HepG2 (cell line): ENCODE data around the gene CLDN20. TPM values are rescaled to one million over a fixed set of nuclear protein-coding genes. Genes with fewer than 3 reads are reported as not detected.

Source experiments
- BRD4 ChIP-seq: sonication (generic); formaldehyde crosslinking; IDR thresholded peaks from 2 replicates; pipeline ENCODE4 v1.4.0; 2020; ENCODE audit warnings: missing genetic modification reagents
- HOXA9 ChIP-seq: sonication (generic); formaldehyde crosslinking; IDR thresholded peaks from 2 replicates; pipeline ENCODE4 v1.8.1; 2022; ENCODE audit warnings: missing genetic modification reagents, mild to moderate bottlenecking, moderate library complexity, borderline replicate concordance
- KAT8 ChIP-seq: IDR thresholded peaks from 2 replicates; pipeline ENCODE4 v1.6.1; 2016; ENCODE audit warnings: missing genetic modification reagents, missing compliant biosample characterization
- MAF1 ChIP-seq: sonication (generic); formaldehyde crosslinking; IDR thresholded peaks from 2 replicates; pipeline ENCODE4 v1.5.0; 2020; ENCODE audit warnings: missing genetic modification reagents, borderline replicate concordance
- SNAPC2 ChIP-seq: sonication (generic); formaldehyde crosslinking; IDR thresholded peaks from 2 replicates; pipeline ENCODE4 v1.8.1; 2022; ENCODE audit warnings: mild to moderate bottlenecking, missing genetic modification reagents
- SRSF9 ChIP-seq: fragments of 200-400 bp; formaldehyde crosslinking; IDR thresholded peaks from 2 replicates; pipeline ENCODE4 v1.6.1; 2018; ENCODE audit warnings: borderline replicate concordance, mild to moderate bottlenecking, low read depth, low read length; ENCODE audit not compliant: insufficient read depth, poor library complexity, severe bottlenecking
- XRCC5 ChIP-seq: fragments of 200-400 bp; formaldehyde crosslinking; optimal IDR thresholded peaks from 2 replicates; pipeline ENCODE3; 2017; ENCODE audit warnings: mild to moderate bottlenecking, low read length
- ZBTB25 ChIP-seq: IDR thresholded peaks from 2 replicates; pipeline ENCODE4 v1.6.1; 2018; ENCODE audit warnings: missing genetic modification reagents
- ZNF225 ChIP-seq: sonication (generic); formaldehyde crosslinking; IDR thresholded peaks from 2 replicates; pipeline ENCODE4 v1.4.0; 2020; ENCODE audit warnings: mild to moderate bottlenecking, missing genetic modification reagents
- ZNF33A ChIP-seq: sonication (generic); formaldehyde crosslinking; IDR thresholded peaks from 2 replicates; pipeline ENCODE4 v1.5.1; 2020; ENCODE audit warnings: missing genetic modification reagents, mild to moderate bottlenecking, moderate library complexity, borderline replicate concordance
- ZNF589 ChIP-seq: sonication (generic); formaldehyde crosslinking; conservative IDR thresholded peaks from 2 replicates; pipeline ENCODE4 v1.8.0; 2022; ENCODE audit warnings: mild to moderate bottlenecking, moderate library complexity, missing genetic modification reagents
- ZNF616 ChIP-seq: sonication (generic); formaldehyde crosslinking; IDR thresholded peaks from 2 replicates; pipeline ENCODE4 v1.5.0; 2020; ENCODE audit warnings: low read depth, mild to moderate bottlenecking, missing genetic modification reagents
- ZNF784 ChIP-seq: sonication (generic); formaldehyde crosslinking; IDR thresholded peaks from 2 replicates; pipeline ENCODE4 v1.5.1; 2020; ENCODE audit warnings: missing genetic modification reagents, mild to moderate bottlenecking, borderline replicate concordance
- polyA plus RNA-seq, 8 experiments: library from polyadenylated mRNA; depleted of rRNA in 3 of 8; stranded (reverse) in 7 of 8; unstranded in 1 of 8; fragments of >200 nt; fragmentation: Illumina TruSeq in 4 of 8; extraction: Trizol in 4 of 8; gene quantifications; 2 replicates each; pipeline versions ENCODE4 v1.2.1 to v1.2.3, GENCODE V29; 2011 to 2016; ENCODE audit warnings: low read depth in 4 of 8, missing spikeins in 1 of 8, mixed read lengths in 1 of 8; ENCODE audit not compliant: insufficient read depth in 1 of 8
- total RNA-seq, 5 experiments: library from RNA; depleted of rRNA; stranded (reverse); fragments of >200 nt; fragmentation: Illumina TruSeq; extraction: Trizol; gene quantifications; 2 replicates each; pipeline ENCODE4 v1.2.3, GENCODE V29; 2016; ENCODE audit warnings: low read depth in 1 of 5
- TF ChIP-seq, protein P1 (sequence below): sonication (generic); formaldehyde crosslinking; IDR thresholded peaks from 2 replicates; pipeline ENCODE4 v1.5.0; 2020; ENCODE audit warnings: mild to moderate bottlenecking, missing genetic modification reagents, borderline replicate concordance
- TF ChIP-seq, protein P2 (sequence below): sonication (generic); formaldehyde crosslinking; IDR thresholded peaks from 2 replicates; pipeline ENCODE4 v1.8.0; 2023; ENCODE audit warnings: mild to moderate bottlenecking, missing genetic modification reagents
- TF ChIP-seq, protein P3 (sequence below): sonication (generic); IDR thresholded peaks from 2 replicates; pipeline ENCODE4 v1.6.1; 2016; ENCODE audit warnings: low read depth, borderline replicate concordance

CLDN20 gene
- total and polyA plus RNA-seq, 2 of the 13 experiments (the other 11 are each of a cell fraction or from before 2014, with no cell fraction given), result not detected

GRCh38 chr6:155314092-155314772, 50.4 kb downstream of the CLDN20 start, which contains the start of gene TFB1M (continued):
- TF ChIP-seq, protein P1, sequence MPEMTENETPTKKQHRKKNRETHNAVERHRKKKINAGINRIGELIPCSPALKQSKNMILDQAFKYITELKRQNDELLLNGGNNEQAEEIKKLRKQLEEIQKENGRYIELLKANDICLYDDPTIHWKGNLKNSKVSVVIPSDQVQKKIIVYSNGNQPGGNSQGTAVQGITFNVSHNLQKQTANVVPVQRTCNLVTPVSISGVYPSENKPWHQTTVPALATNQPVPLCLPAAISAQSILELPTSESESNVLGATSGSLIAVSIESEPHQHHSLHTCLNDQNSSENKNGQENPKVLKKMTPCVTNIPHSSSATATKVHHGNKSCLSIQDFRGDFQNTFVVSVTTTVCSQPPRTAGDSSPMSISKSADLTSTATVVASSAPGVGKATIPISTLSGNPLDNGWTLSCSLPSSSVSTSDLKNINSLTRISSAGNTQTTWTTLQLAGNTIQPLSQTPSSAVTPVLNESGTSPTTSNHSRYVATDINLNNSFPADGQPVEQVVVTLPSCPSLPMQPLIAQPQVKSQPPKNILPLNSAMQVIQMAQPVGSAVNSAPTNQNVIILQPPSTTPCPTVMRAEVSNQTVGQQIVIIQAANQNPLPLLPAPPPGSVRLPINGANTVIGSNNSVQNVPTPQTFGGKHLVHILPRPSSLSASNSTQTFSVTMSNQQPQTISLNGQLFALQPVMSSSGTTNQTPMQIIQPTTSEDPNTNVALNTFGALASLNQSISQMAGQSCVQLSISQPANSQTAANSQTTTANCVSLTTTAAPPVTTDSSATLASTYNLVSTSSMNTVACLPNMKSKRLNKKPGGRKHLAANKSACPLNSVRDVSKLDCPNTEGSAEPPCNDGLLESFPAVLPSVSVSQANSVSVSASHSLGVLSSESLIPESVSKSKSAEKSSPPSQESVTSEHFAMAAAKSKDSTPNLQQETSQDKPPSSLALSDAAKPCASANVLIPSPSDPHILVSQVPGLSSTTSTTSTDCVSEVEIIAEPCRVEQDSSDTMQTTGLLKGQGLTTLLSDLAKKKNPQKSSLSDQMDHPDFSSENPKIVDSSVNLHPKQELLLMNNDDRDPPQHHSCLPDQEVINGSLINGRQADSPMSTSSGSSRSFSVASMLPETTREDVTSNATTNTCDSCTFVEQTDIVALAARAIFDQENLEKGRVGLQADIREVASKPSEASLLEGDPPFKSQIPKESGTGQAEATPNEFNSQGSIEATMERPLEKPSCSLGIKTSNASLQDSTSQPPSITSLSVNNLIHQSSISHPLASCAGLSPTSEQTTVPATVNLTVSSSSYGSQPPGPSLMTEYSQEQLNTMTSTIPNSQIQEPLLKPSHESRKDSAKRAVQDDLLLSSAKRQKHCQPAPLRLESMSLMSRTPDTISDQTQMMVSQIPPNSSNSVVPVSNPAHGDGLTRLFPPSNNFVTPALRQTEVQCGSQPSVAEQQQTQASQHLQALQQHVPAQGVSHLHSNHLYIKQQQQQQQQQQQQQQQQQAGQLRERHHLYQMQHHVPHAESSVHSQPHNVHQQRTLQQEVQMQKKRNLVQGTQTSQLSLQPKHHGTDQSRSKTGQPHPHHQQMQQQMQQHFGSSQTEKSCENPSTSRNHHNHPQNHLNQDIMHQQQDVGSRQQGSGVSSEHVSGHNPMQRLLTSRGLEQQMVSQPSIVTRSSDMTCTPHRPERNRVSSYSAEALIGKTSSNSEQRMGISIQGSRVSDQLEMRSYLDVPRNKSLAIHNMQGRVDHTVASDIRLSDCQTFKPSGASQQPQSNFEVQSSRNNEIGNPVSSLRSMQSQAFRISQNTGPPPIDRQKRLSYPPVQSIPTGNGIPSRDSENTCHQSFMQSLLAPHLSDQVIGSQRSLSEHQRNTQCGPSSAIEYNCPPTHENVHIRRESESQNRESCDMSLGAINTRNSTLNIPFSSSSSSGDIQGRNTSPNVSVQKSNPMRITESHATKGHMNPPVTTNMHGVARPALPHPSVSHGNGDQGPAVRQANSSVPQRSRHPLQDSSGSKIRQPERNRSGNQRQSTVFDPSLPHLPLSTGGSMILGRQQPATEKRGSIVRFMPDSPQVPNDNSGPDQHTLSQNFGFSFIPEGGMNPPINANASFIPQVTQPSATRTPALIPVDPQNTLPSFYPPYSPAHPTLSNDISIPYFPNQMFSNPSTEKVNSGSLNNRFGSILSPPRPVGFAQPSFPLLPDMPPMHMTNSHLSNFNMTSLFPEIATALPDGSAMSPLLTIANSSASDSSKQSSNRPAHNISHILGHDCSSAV (CRISPR knock-in tag), result no peak
- TF ChIP-seq BRD4 (peak; percentile 92; the same call in 1 of the 2 replicates), XRCC5 (peak; percentile 62), ZNF616 (CRISPR knock-in tag) (peak; percentile 73), SRSF9 (no peak), SNAPC2 (CRISPR knock-in tag) (no peak), ZBTB25 (CRISPR knock-in tag) (peak; percentile 77; the same call in 1 of the 2 replicates), ZNF784 (CRISPR knock-in tag) (peak; percentile 29; the same call in 1 of the 2 replicates), HOXA9 (CRISPR knock-in tag) (peak; percentile 81), KAT8 (CRISPR knock-in tag) (peak; percentile 69; the same call in 1 of the 2 replicates), MAF1 (CRISPR knock-in tag) (peak; percentile 71; the same call in 1 of the 2 replicates), ZNF589 (CRISPR knock-in tag) (peak; percentile 77; the same call in 1 of the 2 replicates), ZNF225 (CRISPR knock-in tag) (peak; percentile 56; the same call in 1 of the 2 replicates), ZNF33A (CRISPR knock-in tag) (no peak)
- TF ChIP-seq, protein P2, sequence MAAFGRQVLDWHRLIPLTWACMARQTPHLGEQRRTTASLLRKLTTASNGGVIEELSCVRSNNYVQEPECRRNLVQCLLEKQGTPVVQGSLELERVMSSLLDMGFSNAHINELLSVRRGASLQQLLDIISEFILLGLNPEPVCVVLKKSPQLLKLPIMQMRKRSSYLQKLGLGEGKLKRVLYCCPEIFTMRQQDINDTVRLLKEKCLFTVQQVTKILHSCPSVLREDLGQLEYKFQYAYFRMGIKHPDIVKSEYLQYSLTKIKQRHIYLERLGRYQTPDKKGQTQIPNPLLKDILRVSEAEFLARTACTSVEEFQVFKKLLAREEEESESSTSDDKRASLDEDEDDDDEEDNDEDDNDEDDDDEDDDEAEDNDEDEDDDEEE (CRISPR knock-in tag), result peak; percentile 96
- TF ChIP-seq, protein P3, sequence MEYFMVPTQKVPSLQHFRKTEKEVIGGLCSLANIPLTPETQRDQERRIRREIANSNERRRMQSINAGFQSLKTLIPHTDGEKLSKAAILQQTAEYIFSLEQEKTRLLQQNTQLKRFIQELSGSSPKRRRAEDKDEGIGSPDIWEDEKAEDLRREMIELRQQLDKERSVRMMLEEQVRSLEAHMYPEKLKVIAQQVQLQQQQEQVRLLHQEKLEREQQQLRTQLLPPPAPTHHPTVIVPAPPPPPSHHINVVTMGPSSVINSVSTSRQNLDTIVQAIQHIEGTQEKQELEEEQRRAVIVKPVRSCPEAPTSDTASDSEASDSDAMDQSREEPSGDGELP, result 0 out of 2 replicates have a peak, but pooled peaks have one; percentile 12
